Measurements from ENCODE around the gene CDH12.

- TF ChIP-seq BHLHE40 (IDR thresholded peaks at IDR 0.05; ENCODE audit: low read depth, low read length) (no peak), ATOH8 (CRISPR knock-in tag; IDR thresholded peaks at IDR 0.05; ENCODE audit: low read depth) (no peak), CTCF (IDR thresholded peaks at IDR 0.05) (no peak)
Measured at GRCh38 chr5:22649074-22649473, 204.1 kb downstream of the CDH12 start.
